ENCODE measurements around the gene DRD3.

The DRD3 gene

DNA sequence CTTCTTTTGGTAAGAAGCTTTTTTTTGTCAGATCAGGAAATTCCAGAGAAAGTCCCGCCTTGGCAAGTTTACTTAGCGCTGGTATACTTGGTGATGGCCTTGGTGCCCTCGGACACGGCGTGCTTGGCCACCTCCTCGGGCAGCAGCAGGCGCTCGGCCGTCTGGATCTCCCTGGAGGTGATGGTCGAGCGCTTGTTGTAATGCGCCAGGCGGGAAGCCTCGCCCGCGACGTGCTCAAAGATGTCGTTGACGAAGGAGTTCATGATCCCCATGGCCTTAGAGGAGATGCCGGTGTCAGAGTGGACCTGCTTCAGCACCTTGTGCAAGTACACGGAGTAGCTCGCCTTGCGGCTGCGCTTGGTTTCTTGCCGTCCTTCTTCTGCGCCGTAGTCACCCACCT lies 75.7 kb downstream of the DRD3 start:
- DNase-seq (ENCODE audit: low read depth in 1 of 2, low spot score in 1 of 2), result no peak
- Histone ChIP-seq H3K27me3 (ENCODE audit: insufficient read depth, poor library complexity, severe bottlenecking) (no peaks in the 10 kb centered on the region), H3K4me3 (replicated peaks; ENCODE audit: insufficient read depth, low read length) (no peak overlapping the region), H3K27ac (replicated peaks) (no peak overlapping the region)
- no peak for TF ChIP-seq POLR2AphosphoS5 (IDR thresholded peaks at IDR 0.05; ENCODE audit: low read depth)
- TF ChIP-seq GABPA (IDR thresholded peaks at IDR 0.05; ENCODE audit: low read depth), result no peak
- TF ChIP-seq, protein P1, sequence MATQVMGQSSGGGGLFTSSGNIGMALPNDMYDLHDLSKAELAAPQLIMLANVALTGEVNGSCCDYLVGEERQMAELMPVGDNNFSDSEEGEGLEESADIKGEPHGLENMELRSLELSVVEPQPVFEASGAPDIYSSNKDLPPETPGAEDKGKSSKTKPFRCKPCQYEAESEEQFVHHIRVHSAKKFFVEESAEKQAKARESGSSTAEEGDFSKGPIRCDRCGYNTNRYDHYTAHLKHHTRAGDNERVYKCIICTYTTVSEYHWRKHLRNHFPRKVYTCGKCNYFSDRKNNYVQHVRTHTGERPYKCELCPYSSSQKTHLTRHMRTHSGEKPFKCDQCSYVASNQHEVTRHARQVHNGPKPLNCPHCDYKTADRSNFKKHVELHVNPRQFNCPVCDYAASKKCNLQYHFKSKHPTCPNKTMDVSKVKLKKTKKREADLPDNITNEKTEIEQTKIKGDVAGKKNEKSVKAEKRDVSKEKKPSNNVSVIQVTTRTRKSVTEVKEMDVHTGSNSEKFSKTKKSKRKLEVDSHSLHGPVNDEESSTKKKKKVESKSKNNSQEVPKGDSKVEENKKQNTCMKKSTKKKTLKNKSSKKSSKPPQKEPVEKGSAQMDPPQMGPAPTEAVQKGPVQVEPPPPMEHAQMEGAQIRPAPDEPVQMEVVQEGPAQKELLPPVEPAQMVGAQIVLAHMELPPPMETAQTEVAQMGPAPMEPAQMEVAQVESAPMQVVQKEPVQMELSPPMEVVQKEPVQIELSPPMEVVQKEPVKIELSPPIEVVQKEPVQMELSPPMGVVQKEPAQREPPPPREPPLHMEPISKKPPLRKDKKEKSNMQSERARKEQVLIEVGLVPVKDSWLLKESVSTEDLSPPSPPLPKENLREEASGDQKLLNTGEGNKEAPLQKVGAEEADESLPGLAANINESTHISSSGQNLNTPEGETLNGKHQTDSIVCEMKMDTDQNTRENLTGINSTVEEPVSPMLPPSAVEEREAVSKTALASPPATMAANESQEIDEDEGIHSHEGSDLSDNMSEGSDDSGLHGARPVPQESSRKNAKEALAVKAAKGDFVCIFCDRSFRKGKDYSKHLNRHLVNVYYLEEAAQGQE (IDR thresholded peaks at IDR 0.05; ENCODE audit: insufficient replicate concordance, low read depth), result no peak
- no peak for TF ChIP-seq CTCF (IDR thresholded peaks at IDR 0.05; ENCODE audit: insufficient read depth, low read length)
- TF ChIP-seq SPI1 (IDR thresholded peaks at IDR 0.05; ENCODE audit: borderline replicate concordance, low read depth), result no peak

DNA sequence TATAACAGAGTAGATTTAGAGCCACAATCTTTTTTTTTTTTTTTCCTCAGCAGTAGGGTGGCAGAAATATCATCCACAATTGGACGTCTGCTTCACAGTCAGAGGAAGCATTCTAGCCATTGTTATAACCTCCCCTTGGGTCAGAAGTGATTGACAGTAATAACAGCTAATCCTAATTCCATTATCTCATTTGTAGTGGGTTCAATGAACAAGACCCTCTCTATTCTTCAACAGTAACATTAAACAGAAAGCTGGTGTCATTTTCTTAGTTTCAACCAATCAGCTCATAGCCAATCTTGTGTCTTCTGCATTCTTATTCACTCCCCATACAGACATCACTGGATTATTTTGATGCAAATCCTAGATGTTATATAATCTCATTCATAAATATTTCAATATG lies 77.8 kb downstream of the DRD3 start:
- no peak overlapping the region for H3K27ac ChIP-seq (replicated peaks)
- TF ChIP-seq, protein P1 (IDR thresholded peaks at IDR 0.05; ENCODE audit: insufficient replicate concordance, low read depth), result no peak
- TF ChIP-seq CTCF (IDR thresholded peaks at IDR 0.05; ENCODE audit: insufficient read depth, low read length), result no peak
- TF ChIP-seq POLR2AphosphoS5 (IDR thresholded peaks at IDR 0.05; ENCODE audit: low read depth), result no peak
- no peak for TF ChIP-seq SPI1 (IDR thresholded peaks at IDR 0.05; ENCODE audit: borderline replicate concordance, low read depth)
- TF ChIP-seq GABPA (IDR thresholded peaks at IDR 0.05; ENCODE audit: low read depth), result no peak
- DNase-seq (ENCODE audit: low read depth in 1 of 2, low spot score in 1 of 2), result no peak
- no peaks in the 10 kb centered on the region for H3K27me3 ChIP-seq (ENCODE audit: insufficient read depth, poor library complexity, severe bottlenecking)
- H3K4me3 ChIP-seq (replicated peaks; ENCODE audit: insufficient read depth, low read length), result no peak overlapping the region

GRCh38 chr3:114095796-114096195 lies 83.1 kb downstream of the DRD3 start:
- no peak for DNase-seq (ENCODE audit: low read depth in 1 of 2, low spot score in 1 of 2)
- no peak overlapping the region for H3K27ac ChIP-seq (replicated peaks)
- TF ChIP-seq, protein P1 (IDR thresholded peaks at IDR 0.05; ENCODE audit: insufficient replicate concordance, low read depth), result no peak
- TF ChIP-seq SPI1 (IDR thresholded peaks at IDR 0.05; ENCODE audit: borderline replicate concordance, low read depth) (no peak), POLR2AphosphoS5 (IDR thresholded peaks at IDR 0.05; ENCODE audit: low read depth) (no peak), GABPA (IDR thresholded peaks at IDR 0.05; ENCODE audit: low read depth) (no peak), CTCF (IDR thresholded peaks at IDR 0.05; ENCODE audit: insufficient read depth, low read length) (no peak)
- H3K4me3 ChIP-seq (replicated peaks; ENCODE audit: insufficient read depth, low read length), result no peak overlapping the region
- H3K27me3 ChIP-seq (ENCODE audit: insufficient read depth, poor library complexity, severe bottlenecking), result no peaks in the 10 kb centered on the region
